ENCODE data around the gene MGMT. TPM values are rescaled to one million over a fixed set of nuclear protein-coding genes. Genes with fewer than 3 reads are reported as not detected.

MGMT gene
- total RNA-seq, 1 donor from 2014 or later, result 17.9 TPM

GRCh38 chr10:129621062-129621461, 154.0 kb downstream of the MGMT start:
- intact Hi-C loops (cut with micrococcal nuclease), result no loop called here

- intact Hi-C loops (cut with micrococcal nuclease), result no loop called here
Measured at GRCh38 chr10:129621693-129622092, 154.7 kb downstream of the MGMT start.

GRCh38 chr10:129622291-129622690, 155.2 kb downstream of the MGMT start:
- intact Hi-C loops (cut with micrococcal nuclease), result no loop called here

GRCh38 chr10:129622736-129623135, 155.7 kb downstream of the MGMT start:
- intact Hi-C loops (cut with micrococcal nuclease), result no loop called here

- intact Hi-C loops (cut with micrococcal nuclease), result no loop called here
Measured at GRCh38 chr10:129624526-129624925, 157.5 kb downstream of the MGMT start.

- intact Hi-C loops (cut with micrococcal nuclease), result no loop called here
Measured at GRCh38 chr10:129626309-129626708, 159.3 kb downstream of the MGMT start.

- intact Hi-C loops (cut with micrococcal nuclease), result no loop called here
Measured at GRCh38 chr10:129626796-129627435, 159.9 kb downstream of the MGMT start.

- intact Hi-C loops (cut with micrococcal nuclease), result no loop called here
Measured at GRCh38 chr10:129627442-129627841, 160.4 kb downstream of the MGMT start.

GRCh38 chr10:129628823-129629222, 161.8 kb downstream of the MGMT start:
- intact Hi-C loops (cut with micrococcal nuclease), result no loop called here

GRCh38 chr10:129629911-129630310, 162.9 kb downstream of the MGMT start:
- intact Hi-C loops (cut with micrococcal nuclease), result no loop called here

GRCh38 chr10:129631006-129631405, 164.0 kb downstream of the MGMT start:
- intact Hi-C loops (cut with micrococcal nuclease), result no loop called here

GRCh38 chr10:129631870-129632623, 165.0 kb downstream of the MGMT start:
- intact Hi-C loops (cut with micrococcal nuclease), result no loop called here

GRCh38 chr10:129637010-129637409, 170.0 kb downstream of the MGMT start:
- intact Hi-C loops (cut with micrococcal nuclease), result no loop called here

GRCh38 chr10:129637846-129638245, 170.8 kb downstream of the MGMT start:
- intact Hi-C loops (cut with micrococcal nuclease), result no loop called here

GRCh38 chr10:129641351-129641750, 174.3 kb downstream of the MGMT start:
- intact Hi-C loops (cut with micrococcal nuclease), result no loop called here

GRCh38 chr10:129641982-129642381, 174.9 kb downstream of the MGMT start:
- intact Hi-C loops (cut with micrococcal nuclease), result no loop called here

GRCh38 chr10:129642427-129642826, 175.4 kb downstream of the MGMT start:
- intact Hi-C loops (cut with micrococcal nuclease), result no loop called here

- intact Hi-C loops (cut with micrococcal nuclease), result no loop called here
Measured at GRCh38 chr10:129643266-129643665, 176.2 kb downstream of the MGMT start.

- intact Hi-C loops (cut with micrococcal nuclease), result no loop called here
Measured at GRCh38 chr10:129645487-129645886, 178.4 kb downstream of the MGMT start.

GRCh38 chr10:129646973-129647372, 179.9 kb downstream of the MGMT start:
- intact Hi-C loops (cut with micrococcal nuclease), result no loop called here

GRCh38 chr10:129647590-129647989, 180.5 kb downstream of the MGMT start:
- intact Hi-C loops (cut with micrococcal nuclease), result no loop called here

GRCh38 chr10:129648856-129649255, 181.8 kb downstream of the MGMT start:
- intact Hi-C loops (cut with micrococcal nuclease), result no loop called here

GRCh38 chr10:129652021-129652420, 185.0 kb downstream of the MGMT start:
- intact Hi-C loops (cut with micrococcal nuclease), result no loop called here

All from T-helper 2 cell treated with Interferon-gamma antibody and Interleukin-4, amounts not matched to agents 100 ng/mL and 5 ng/mL, for 36 hours (primary cell).